HL-60 (cell line): ENCODE measurements around the gene CCL17.
"Not testable (repeated sequence)": the region's sequence is repeated elsewhere in the genome, so short reads cannot be mapped to it uniquely, and the experiment has no call there.

Source experiments
- DNase-seq, 2 experiments: peaks; one replicate each; pipeline ENCODE4 v3.0.0-alpha.2; 2010 to 2020; ENCODE audit warnings: low read depth in 1 of 2, low spot score in 1 of 2
- H3K27ac ChIP-seq: fragments of 250-450 bp; sonication (Bioruptor Pico); replicated peaks from 2 replicates; pipeline ENCODE4 v1.5.1; 2020; ENCODE audit warnings: mild to moderate bottlenecking, moderate library complexity
- H3K27me3 ChIP-seq: fragments of 250-450 bp; sonication (Bioruptor Pico); 2 replicates; pipeline ENCODE4 v1.5.1; 2021; ENCODE audit warnings: mild to moderate bottlenecking, moderate library complexity; ENCODE audit not compliant: insufficient read depth, poor library complexity, severe bottlenecking
- H3K4me3 ChIP-seq: replicated peaks from 2 replicates; pipeline ENCODE4 v1.5.1; 2011; ENCODE audit warnings: mild to moderate bottlenecking, control low read depth, low read length; ENCODE audit not compliant: insufficient read depth
- GABPA ChIP-seq: IDR thresholded peaks from 2 replicates; pipeline ENCODE4 v1.6.1; 2012; ENCODE audit warnings: low read depth
- POLR2AphosphoS5 ChIP-seq: IDR thresholded peaks from 2 replicates; pipeline ENCODE4 v1.6.1; 2012; ENCODE audit warnings: low read depth
- SPI1 ChIP-seq: IDR thresholded peaks from 2 replicates; pipeline ENCODE4 v1.6.1; 2012; ENCODE audit warnings: low read depth, mild to moderate bottlenecking, borderline replicate concordance
- TF ChIP-seq, protein P1 (sequence below): IDR thresholded peaks from 2 replicates; pipeline ENCODE4 v1.6.1; 2012; ENCODE audit warnings: low read depth; ENCODE audit not compliant: insufficient replicate concordance
- TF ChIP-seq, protein P2 (sequence below): IDR thresholded peaks from one replicate; pipeline ENCODE4 v1.5.1; 2011; ENCODE audit warnings: low read length, control low read depth, inconsistent platforms; ENCODE audit not compliant: insufficient read depth

The CCL17 gene

DNA sequence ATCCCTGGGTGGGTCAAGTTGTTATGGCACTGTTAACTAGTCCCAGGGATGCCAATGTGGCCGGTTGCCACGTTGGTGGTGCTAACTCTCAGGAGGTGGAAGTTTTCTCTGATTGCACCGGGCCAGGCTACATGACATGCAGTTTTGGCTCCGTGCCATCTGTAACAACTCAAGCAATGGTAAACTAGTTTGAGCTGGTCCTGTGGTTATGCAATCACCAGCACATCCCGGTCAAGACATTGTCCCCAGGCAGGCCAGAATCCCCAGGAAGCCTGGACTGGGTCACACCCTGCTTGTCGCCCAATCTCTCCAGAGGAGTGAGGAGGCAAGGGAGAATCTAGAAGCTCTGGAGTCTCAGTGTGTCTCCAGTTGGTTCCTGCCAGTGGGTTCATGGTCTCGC is 10.1 kb upstream of the CCL17 start:
- TF ChIP-seq, protein P1, sequence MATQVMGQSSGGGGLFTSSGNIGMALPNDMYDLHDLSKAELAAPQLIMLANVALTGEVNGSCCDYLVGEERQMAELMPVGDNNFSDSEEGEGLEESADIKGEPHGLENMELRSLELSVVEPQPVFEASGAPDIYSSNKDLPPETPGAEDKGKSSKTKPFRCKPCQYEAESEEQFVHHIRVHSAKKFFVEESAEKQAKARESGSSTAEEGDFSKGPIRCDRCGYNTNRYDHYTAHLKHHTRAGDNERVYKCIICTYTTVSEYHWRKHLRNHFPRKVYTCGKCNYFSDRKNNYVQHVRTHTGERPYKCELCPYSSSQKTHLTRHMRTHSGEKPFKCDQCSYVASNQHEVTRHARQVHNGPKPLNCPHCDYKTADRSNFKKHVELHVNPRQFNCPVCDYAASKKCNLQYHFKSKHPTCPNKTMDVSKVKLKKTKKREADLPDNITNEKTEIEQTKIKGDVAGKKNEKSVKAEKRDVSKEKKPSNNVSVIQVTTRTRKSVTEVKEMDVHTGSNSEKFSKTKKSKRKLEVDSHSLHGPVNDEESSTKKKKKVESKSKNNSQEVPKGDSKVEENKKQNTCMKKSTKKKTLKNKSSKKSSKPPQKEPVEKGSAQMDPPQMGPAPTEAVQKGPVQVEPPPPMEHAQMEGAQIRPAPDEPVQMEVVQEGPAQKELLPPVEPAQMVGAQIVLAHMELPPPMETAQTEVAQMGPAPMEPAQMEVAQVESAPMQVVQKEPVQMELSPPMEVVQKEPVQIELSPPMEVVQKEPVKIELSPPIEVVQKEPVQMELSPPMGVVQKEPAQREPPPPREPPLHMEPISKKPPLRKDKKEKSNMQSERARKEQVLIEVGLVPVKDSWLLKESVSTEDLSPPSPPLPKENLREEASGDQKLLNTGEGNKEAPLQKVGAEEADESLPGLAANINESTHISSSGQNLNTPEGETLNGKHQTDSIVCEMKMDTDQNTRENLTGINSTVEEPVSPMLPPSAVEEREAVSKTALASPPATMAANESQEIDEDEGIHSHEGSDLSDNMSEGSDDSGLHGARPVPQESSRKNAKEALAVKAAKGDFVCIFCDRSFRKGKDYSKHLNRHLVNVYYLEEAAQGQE: no peak
- no peaks in the 10 kb centered on the region for H3K27me3 ChIP-seq

GRCh38 chr16:57395026-57395425 is 9.5 kb upstream of the CCL17 start:
- TF ChIP-seq, protein P1: no peak
- TF ChIP-seq, protein P2, sequence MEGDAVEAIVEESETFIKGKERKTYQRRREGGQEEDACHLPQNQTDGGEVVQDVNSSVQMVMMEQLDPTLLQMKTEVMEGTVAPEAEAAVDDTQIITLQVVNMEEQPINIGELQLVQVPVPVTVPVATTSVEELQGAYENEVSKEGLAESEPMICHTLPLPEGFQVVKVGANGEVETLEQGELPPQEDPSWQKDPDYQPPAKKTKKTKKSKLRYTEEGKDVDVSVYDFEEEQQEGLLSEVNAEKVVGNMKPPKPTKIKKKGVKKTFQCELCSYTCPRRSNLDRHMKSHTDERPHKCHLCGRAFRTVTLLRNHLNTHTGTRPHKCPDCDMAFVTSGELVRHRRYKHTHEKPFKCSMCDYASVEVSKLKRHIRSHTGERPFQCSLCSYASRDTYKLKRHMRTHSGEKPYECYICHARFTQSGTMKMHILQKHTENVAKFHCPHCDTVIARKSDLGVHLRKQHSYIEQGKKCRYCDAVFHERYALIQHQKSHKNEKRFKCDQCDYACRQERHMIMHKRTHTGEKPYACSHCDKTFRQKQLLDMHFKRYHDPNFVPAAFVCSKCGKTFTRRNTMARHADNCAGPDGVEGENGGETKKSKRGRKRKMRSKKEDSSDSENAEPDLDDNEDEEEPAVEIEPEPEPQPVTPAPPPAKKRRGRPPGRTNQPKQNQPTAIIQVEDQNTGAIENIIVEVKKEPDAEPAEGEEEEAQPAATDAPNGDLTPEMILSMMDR: no peak
- TF ChIP-seq SPI1 (no peak), GABPA (no peak), POLR2AphosphoS5 (no peak)
- Histone ChIP-seq H3K4me3 (no peak overlapping the region), H3K27me3 (no peaks in the 10 kb centered on the region), H3K27ac (no peak overlapping the region)
- DNase-seq: no peak

More for the DNA sequence above, 10.1 kb upstream of the CCL17 start:
- Histone ChIP-seq H3K27ac (no peak overlapping the region), H3K4me3 (no peak overlapping the region)
- no peak for DNase-seq

DNA sequence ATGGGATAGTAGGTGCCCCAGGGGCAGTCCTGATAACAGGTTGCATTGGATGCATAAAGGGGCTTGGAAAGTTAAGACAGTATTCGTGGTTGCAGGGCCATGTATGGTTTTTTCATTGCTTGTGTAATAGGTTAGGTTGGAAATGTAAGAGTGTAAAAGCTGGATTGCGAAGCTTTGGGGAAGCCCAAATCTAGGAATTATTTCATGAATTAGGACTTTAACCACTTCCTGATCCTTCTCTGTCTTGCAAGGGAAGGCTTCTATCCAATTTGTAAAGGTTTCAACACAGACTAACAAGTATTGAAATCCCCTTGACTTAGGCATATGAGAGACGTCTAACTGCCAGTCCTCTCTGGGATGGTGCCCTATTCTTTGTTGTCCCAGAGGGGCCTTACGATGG is 7.8 kb upstream of the CCL17 start:
- no peak for DNase-seq
- Histone ChIP-seq H3K27me3 (no peaks in the 10 kb centered on the region), H3K27ac (no peak overlapping the region), H3K4me3 (no peak overlapping the region)
- TF ChIP-seq, protein P2: no peak
- TF ChIP-seq, protein P1: no peak
- TF ChIP-seq POLR2AphosphoS5: no peak
- TF ChIP-seq SPI1: no peak
- TF ChIP-seq GABPA: no peak

DNA sequence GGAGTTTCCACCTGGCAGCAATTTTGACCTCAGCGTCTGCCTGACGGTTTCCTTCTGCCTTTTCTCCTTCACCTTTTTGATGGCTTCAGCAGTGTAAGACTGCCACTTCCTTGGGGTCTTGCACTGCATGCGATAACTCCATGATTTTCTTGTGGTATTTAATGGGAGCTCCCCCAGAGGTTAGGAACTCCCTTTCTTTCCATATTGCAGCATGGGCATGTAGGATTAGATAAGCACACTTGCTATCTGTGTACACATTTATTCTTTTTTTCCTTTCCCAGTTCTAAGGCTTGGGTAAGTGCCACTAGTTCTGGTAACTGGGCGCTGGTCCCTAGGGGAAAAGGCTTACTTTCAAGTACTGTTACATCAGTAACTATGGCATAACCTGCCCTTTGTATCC is 7.1 kb upstream of the CCL17 start:
- not testable (repeated sequence) for H3K4me3 ChIP-seq, DNase-seq, H3K27me3 ChIP-seq, H3K27ac ChIP-seq
